Motor neuron (in vitro differentiated cells): ENCODE data around the gene HEATR9. TPM values are rescaled to one million over a fixed set of nuclear protein-coding genes. Genes with fewer than 3 reads are reported as not detected.

Source experiments
- ATAC-seq, 8 experiments: fragments of 200-7000 bp; cut with Tn5 transposase; replicated peaks in 6 of 8; 2 replicates each; pipeline ENCODE4 v1.8.0; 2021; ENCODE audit warnings: mild to moderate bottlenecking in 8 of 8, moderate library complexity in 8 of 8
- H3K27ac ChIP-seq, 2 donors: fragments of 250-450 bp; sonication (Bioruptor Pico); 2 replicates each; pipeline ENCODE4 v1.9.0; 2021; ENCODE audit warnings: antibody characterized with exemption in 2 of 2, mild to moderate bottlenecking in 2 of 2, moderate library complexity in 1 of 2
- H3K4me1 ChIP-seq, 2 donors: fragments of 250-450 bp; sonication (Bioruptor Pico); replicated peaks in 1 of 2; 2 replicates each; pipeline ENCODE4 v1.6.1; 2021; ENCODE audit warnings: antibody characterized with exemption in 2 of 2, mild to moderate bottlenecking in 2 of 2, moderate library complexity in 1 of 2
- H3K4me3 ChIP-seq, 5 donors: fragments of 250-450 bp; sonication (Bioruptor Pico); 2 replicates each; pipeline ENCODE4 v1.9.0; 2021; ENCODE audit warnings: antibody characterized with exemption in 5 of 5, mild to moderate bottlenecking in 5 of 5, moderate library complexity in 4 of 5
- WGBS, 10 experiments: fragments of 450-650 bp; shearing (Covaris generic); methylation state at CpG; one replicate each; pipeline ENCODE4 v1.0.0; 2022; 5-methylcytosine and 5-hydroxymethylcytosine counted together
- in situ Hi-C, 9 experiments: fragments of 400-800 bp; cut with MboI; loops; one replicate each; pipeline ENCODE4 v1.15.0; 2021; ENCODE audit warnings: low sequenced_read_pairs in 9 of 9, low pct_unique_long_range_greater_than_20kb in 2 of 9; ENCODE audit not compliant: unreplicated experiment in 9 of 9
- total RNA-seq, 8 experiments: library from RNA; unstranded; fragments of 300-600 nt; gene quantifications; 2 replicates each; pipeline versions ENCODE4 v1.2.3 to v1.2.4, GENCODE V29; 2022

HEATR9 gene
- total RNA-seq, 8 experiments from 2014 or later = 0.08 to 0.18 (median 0.14) TPM; not detected in 3

- in situ Hi-C loops = loop anchor here in 1 of 9 experiments (25.0 kb wide), 1 partner anchor 94 kb away; the partner anchor contains the start of genes LYZL6 and RDM1
- WGBS, 10 experiments = 86 to 100% (median 100%) methylated on average over 1 to 2 of the region's 2 CpGs; no CpG with 5 or more reads in 1 of the 10 experiments
- Histone ChIP-seq H3K4me1 (no peaks in the 10 kb centered on the region), H3K4me3 (no peak overlapping the region), H3K27ac (no peak overlapping the region)
- no peak for ATAC-seq
Measured at GRCh38 chr17:35843698-35844097, 25.0 kb downstream of the HEATR9 start.

- no peak for ATAC-seq
Measured at GRCh38 chr17:35842239-35842638, 26.5 kb downstream of the HEATR9 start.

GRCh38 chr17:35841505-35841904 is 27.2 kb downstream of the HEATR9 start:
- H3K4me3 ChIP-seq = no peak overlapping the region
- H3K27ac ChIP-seq = no peak overlapping the region
- ATAC-seq = peak in 2 of 8 experiments; percentile 35 to 58
- H3K4me1 ChIP-seq = no peaks in the 10 kb centered on the region
- in situ Hi-C loops = loop anchor here in 1 of 9 experiments (25.0 kb wide), 1 partner anchor 96 kb away; the partner anchor contains the start of genes LYZL6 and RDM1
- WGBS, 10 experiments = 79 to 100% (median 89%) methylated on average over 1 to 3 of the region's 4 CpGs; no CpG with 5 or more reads in 4 of the 10 experiments

More at GRCh38 chr17:35842239-35842638, 26.5 kb downstream of the HEATR9 start:
- H3K4me1 ChIP-seq = no peaks in the 10 kb centered on the region
- H3K27ac ChIP-seq = no peak overlapping the region
- in situ Hi-C loops = loop anchor here in 1 of 9 experiments (25.0 kb wide), 1 partner anchor 95 kb away; the partner anchor contains the start of genes LYZL6 and RDM1
- 89 to 100% (median 100%) methylated on average over 1 to 5 of the region's 5 CpGs; no CpG with 5 or more reads in 1 of the 10 experiments for WGBS, 10 experiments
- no peak overlapping the region for H3K4me3 ChIP-seq

GRCh38 chr17:35841101-35841500 is 27.6 kb downstream of the HEATR9 start:
- 10 to 94% (median 82%) methylated on average over 2 to 3 of the region's 3 CpGs; no CpG with 5 or more reads in 2 of the 10 experiments for WGBS, 10 experiments
- in situ Hi-C loops = loop anchor here in 1 of 9 experiments (25.0 kb wide), 1 partner anchor 96 kb away; the partner anchor contains the start of genes LYZL6 and RDM1
- peak in 1 of 8 experiments; percentile 95 for ATAC-seq
- no peak overlapping the region for H3K4me3 ChIP-seq
- no peaks in the 10 kb centered on the region for H3K4me1 ChIP-seq
- no peak overlapping the region for H3K27ac ChIP-seq

GRCh38 chr17:35825206-35825605 is 43.5 kb downstream of the HEATR9 start:
- WGBS, 10 experiments = 100% methylated on average over 1 of the region's 1 CpG; no CpG with 5 or more reads in 4 of the 10 experiments
- Histone ChIP-seq H3K4me1 (no peaks in the 10 kb centered on the region), H3K27ac (no peak overlapping the region), H3K4me3 (no peak overlapping the region)
- in situ Hi-C loops = loop anchor here in 1 of 9 experiments (25.0 kb wide), 1 partner anchor 112 kb away; the partner anchor contains the start of genes LYZL6 and RDM1
- no peak for ATAC-seq

GRCh38 chr17:35821308-35821707 is 47.4 kb downstream of the HEATR9 start:
- peaks cover 0 to 3% of the 10 kb centered on the region in 2 donors for H3K4me1 ChIP-seq

GRCh38 chr17:35819455-35819854 is 49.2 kb downstream of the HEATR9 start:
- Histone ChIP-seq H3K4me3 (no peak overlapping the region), H3K4me1 (peaks cover 0 to 3% of the 10 kb centered on the region in 2 donors), H3K27ac (no peak overlapping the region)
- 18 to 100% (median 83%) methylated on average over 1 of the region's 1 CpG; no CpG with 5 or more reads in 2 of the 10 experiments for WGBS, 10 experiments
- in situ Hi-C loops = loop anchor here in 1 of 9 experiments (25.0 kb wide), 1 partner anchor 93 kb away; no protein-coding TSS in a partner anchor
- no peak for ATAC-seq

More at GRCh38 chr17:35821308-35821707, 47.4 kb downstream of the HEATR9 start:
- in situ Hi-C loops = loop anchor here in 1 of 9 experiments (25.0 kb wide), 1 partner anchor 91 kb away; no protein-coding TSS in a partner anchor
- WGBS, 10 experiments = 83 to 100% (median 89%) methylated on average over 1 to 2 of the region's 2 CpGs; no CpG with 5 or more reads in 2 of the 10 experiments
- Histone ChIP-seq H3K4me3 (no peak overlapping the region), H3K27ac (no peak overlapping the region)
- ATAC-seq = no peak

GRCh38 chr17:35817196-35817595 is 51.5 kb downstream of the HEATR9 start:
- no peak for ATAC-seq
- in situ Hi-C loops = loop anchor here in 1 of 9 experiments (25.0 kb wide), 1 partner anchor 95 kb away; no protein-coding TSS in a partner anchor

GRCh38 chr17:35816723-35817122 is 52.0 kb downstream of the HEATR9 start:
- in situ Hi-C loops = loop anchor here in 1 of 9 experiments (25.0 kb wide), 1 partner anchor 96 kb away; no protein-coding TSS in a partner anchor
- no peak overlapping the region for H3K4me3 ChIP-seq
- H3K4me1 ChIP-seq = peaks cover 0 to 3% of the 10 kb centered on the region in 2 donors
- WGBS, 10 experiments = 71 to 100% (median 88%) methylated on average over 1 to 5 of the region's 5 CpGs; no CpG with 5 or more reads in 2 of the 10 experiments
- no peak for ATAC-seq
- no peak overlapping the region for H3K27ac ChIP-seq

More at GRCh38 chr17:35817196-35817595, 51.5 kb downstream of the HEATR9 start:
- Histone ChIP-seq H3K4me1 (peaks cover 0 to 3% of the 10 kb centered on the region in 2 donors), H3K4me3 (no peak overlapping the region), H3K27ac (no peak overlapping the region)
- 30 to 100% (median 92%) methylated on average over 1 of the region's 1 CpG; no CpG with 5 or more reads in 1 of the 10 experiments for WGBS, 10 experiments

GRCh38 chr17:35812456-35812855 is 56.2 kb downstream of the HEATR9 start:
- 80 to 100% (median 95%) methylated on average over 1 to 5 of the region's 5 CpGs; no CpG with 5 or more reads in 1 of the 10 experiments for WGBS, 10 experiments
- in situ Hi-C loops = loop anchor here in 1 of 9 experiments (25.0 kb wide), 1 partner anchor 100 kb away; no protein-coding TSS in a partner anchor
- H3K4me1 ChIP-seq = peaks cover 11 to 12% of the 10 kb centered on the region in 2 donors
- H3K4me3 ChIP-seq = no peak overlapping the region
- H3K27ac ChIP-seq = no peak overlapping the region
- no peak for ATAC-seq

GRCh38 chr17:35811759-35812158 is 56.9 kb downstream of the HEATR9 start:
- no peak overlapping the region for H3K4me3 ChIP-seq
- 75 to 100% (median 95%) methylated on average over 1 to 6 of the region's 6 CpGs for WGBS, 10 experiments
- in situ Hi-C loops = loop anchor here in 1 of 9 experiments (25.0 kb wide), 1 partner anchor 101 kb away; no protein-coding TSS in a partner anchor
- peaks cover 8 to 12% of the 10 kb centered on the region in 2 donors for H3K4me1 ChIP-seq
- H3K27ac ChIP-seq = no peak overlapping the region
- ATAC-seq = no peak

GRCh38 chr17:35809855-35810461 is 58.7 kb downstream of the HEATR9 start:
- ATAC-seq = no peak
- WGBS, 10 experiments = 0 to 10% (median 0%) methylated on average over 1 to 15 of the region's 24 CpGs; no CpG with 5 or more reads in 2 of the 10 experiments
- Histone ChIP-seq H3K27ac (peak overlapping the region; percentile 95 to 99), H3K4me1 (peaks cover 8 to 12% of the 10 kb centered on the region in 2 donors), H3K4me3 (peak overlapping the region; percentile 77 to 95 (median 92))
- in situ Hi-C loops = loop anchor here in 1 of 9 experiments (25.0 kb wide), 1 partner anchor 102 kb away; no protein-coding TSS in a partner anchor
